ENCODE measurements around the gene STARD13. TPM values are rescaled to one million over a fixed set of nuclear protein-coding genes. Genes with fewer than 3 reads are reported as not detected.

STARD13 gene
- total RNA-seq, 1 donor from 2014 or later: 61.0 TPM

GRCh38 chr13:33096886-33097605 lies 188.5 kb downstream of the STARD13 start:
- TF ChIP-seq CTCF (IDR thresholded peaks at IDR 0.05): no peak
- Histone ChIP-seq H3K9me3 (peaks cover 8% of the 10 kb centered on the region), H3K4me1 (no peaks in the 10 kb centered on the region), H3K27me3 (ENCODE audit: low read depth) (no peaks in the 10 kb centered on the region), H3K36me3 (no peaks in the 10 kb centered on the region), H3K27ac (no peak overlapping the region), H3K4me3 (no peak overlapping the region)
- DNase-seq (no peak), ATAC-seq (no peak)
- intact Hi-C loops (cut with DNase I): no loop called here

- Histone ChIP-seq H3K27ac (peak overlapping the region; percentile 63), H3K9me3 (no peaks in the 10 kb centered on the region), H3K36me3 (no peaks in the 10 kb centered on the region), H3K4me3 (no peak overlapping the region), H3K4me1 (peaks cover 10% of the 10 kb centered on the region), H3K27me3 (ENCODE audit: low read depth) (no peaks in the 10 kb centered on the region)
- intact Hi-C loops (cut with DNase I): no loop called here
- no peak for DNase-seq
- no peak for TF ChIP-seq CTCF (IDR thresholded peaks at IDR 0.05)
- ATAC-seq: no peak
These were observed 193.2 kb downstream of the STARD13 start for GRCh38 chr13:33092073-33092987.

GRCh38 chr13:33091415-33091774 lies 194.2 kb downstream of the STARD13 start:
- Histone ChIP-seq H3K27me3 (ENCODE audit: low read depth) (no peaks in the 10 kb centered on the region), H3K9me3 (no peaks in the 10 kb centered on the region), H3K27ac (no peak overlapping the region), H3K4me1 (peaks cover 10% of the 10 kb centered on the region), H3K36me3 (no peaks in the 10 kb centered on the region), H3K4me3 (no peak overlapping the region)
- ATAC-seq (no peak), DNase-seq (no peak)
- intact Hi-C loops (cut with DNase I): no loop called here
- no peak for TF ChIP-seq CTCF (IDR thresholded peaks at IDR 0.05)

- no peak for TF ChIP-seq CTCF (IDR thresholded peaks at IDR 0.05)
- Histone ChIP-seq H3K27me3 (ENCODE audit: low read depth) (no peaks in the 10 kb centered on the region), H3K4me1 (peaks cover 10% of the 10 kb centered on the region), H3K9me3 (no peaks in the 10 kb centered on the region), H3K36me3 (no peaks in the 10 kb centered on the region), H3K4me3 (no peak overlapping the region), H3K27ac (peak overlapping the region; percentile 43)
- ATAC-seq: no peak
- DNase-seq: no peak
- intact Hi-C loops (cut with DNase I): no loop called here
These were observed 194.7 kb downstream of the STARD13 start for GRCh38 chr13:33090755-33091414.

- Histone ChIP-seq H3K27ac (no peak overlapping the region), H3K9me3 (no peaks in the 10 kb centered on the region), H3K27me3 (ENCODE audit: low read depth) (no peaks in the 10 kb centered on the region), H3K4me3 (no peak overlapping the region), H3K4me1 (peaks cover 10% of the 10 kb centered on the region), H3K36me3 (no peaks in the 10 kb centered on the region)
- no peak for TF ChIP-seq CTCF (IDR thresholded peaks at IDR 0.05)
- intact Hi-C loops (cut with DNase I): no loop called here
- ATAC-seq (no peak), DNase-seq (no peak)
These were observed 196.2 kb downstream of the STARD13 start for GRCh38 chr13:33089311-33089710.

Data from lower lobe of right lung (tissue), 2 donors.